GM19023 (cell line): ENCODE results near the gene TGIF1.

ENCODE experiments used
- ATAC-seq: cut with Tn5 transposase; IDR thresholded peaks from one replicate; pipeline ENCODE4 v1.9.1; 2021; ENCODE audit warnings: mild to moderate bottlenecking, moderate library complexity; ENCODE audit not compliant: unreplicated experiment

Gene TGIF1

GRCh38 chr18:3429121-3429520 lies 20.9 kb upstream of the TGIF1 start:
- no peak for ATAC-seq

- no peak for ATAC-seq
Observed at GRCh38 chr18:3434685-3435084, 15.3 kb upstream of the TGIF1 start.

GRCh38 chr18:3440341-3440740 lies 9.6 kb upstream of the TGIF1 start:
- no peak for ATAC-seq

DNA sequence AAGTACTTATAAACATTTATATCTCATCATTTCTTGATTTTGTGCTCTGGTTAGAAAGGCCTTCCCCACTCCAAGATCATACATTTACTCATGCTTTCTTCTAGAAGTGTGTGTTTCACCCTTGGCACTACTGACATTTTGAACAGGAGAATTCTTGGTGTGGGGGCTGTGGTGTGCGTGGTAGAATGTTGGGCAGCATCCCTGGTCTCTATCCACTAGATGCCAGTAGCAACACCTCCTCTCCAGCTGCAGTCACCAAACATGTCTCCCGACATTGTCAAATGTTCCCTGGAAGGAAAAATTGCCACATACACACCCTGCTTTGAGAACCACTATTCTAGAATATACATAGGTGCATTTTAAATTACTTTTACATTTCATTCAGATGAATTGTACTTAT lies 8.7 kb upstream of the TGIF1 start:
- no peak for ATAC-seq

- no peak for ATAC-seq
Observed at GRCh38 chr18:3442919-3443318, 7.1 kb upstream of the TGIF1 start.

DNA sequence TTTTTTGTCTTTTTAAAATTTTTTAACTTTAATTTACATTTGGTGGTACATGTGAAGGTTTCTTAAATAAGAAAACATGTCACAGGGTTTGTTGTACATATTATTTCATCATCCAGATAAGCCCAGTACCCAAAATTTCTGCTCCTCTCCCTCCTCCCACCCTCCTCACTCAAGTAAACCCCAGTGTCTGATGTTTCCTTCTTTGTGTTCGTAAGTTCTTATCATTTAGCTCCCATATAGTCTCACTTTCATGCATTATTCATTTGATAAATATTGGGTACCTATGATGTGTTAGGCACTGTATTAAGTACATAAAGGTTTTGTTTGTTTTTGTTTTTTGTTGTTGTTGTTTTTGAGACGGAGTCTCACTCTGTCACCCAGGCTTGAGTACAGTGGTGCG lies 5.7 kb upstream of the TGIF1 start:
- ATAC-seq = no peak

- no peak for ATAC-seq
Observed at GRCh38 chr18:3444954-3445353, 5.0 kb upstream of the TGIF1 start.

DNA sequence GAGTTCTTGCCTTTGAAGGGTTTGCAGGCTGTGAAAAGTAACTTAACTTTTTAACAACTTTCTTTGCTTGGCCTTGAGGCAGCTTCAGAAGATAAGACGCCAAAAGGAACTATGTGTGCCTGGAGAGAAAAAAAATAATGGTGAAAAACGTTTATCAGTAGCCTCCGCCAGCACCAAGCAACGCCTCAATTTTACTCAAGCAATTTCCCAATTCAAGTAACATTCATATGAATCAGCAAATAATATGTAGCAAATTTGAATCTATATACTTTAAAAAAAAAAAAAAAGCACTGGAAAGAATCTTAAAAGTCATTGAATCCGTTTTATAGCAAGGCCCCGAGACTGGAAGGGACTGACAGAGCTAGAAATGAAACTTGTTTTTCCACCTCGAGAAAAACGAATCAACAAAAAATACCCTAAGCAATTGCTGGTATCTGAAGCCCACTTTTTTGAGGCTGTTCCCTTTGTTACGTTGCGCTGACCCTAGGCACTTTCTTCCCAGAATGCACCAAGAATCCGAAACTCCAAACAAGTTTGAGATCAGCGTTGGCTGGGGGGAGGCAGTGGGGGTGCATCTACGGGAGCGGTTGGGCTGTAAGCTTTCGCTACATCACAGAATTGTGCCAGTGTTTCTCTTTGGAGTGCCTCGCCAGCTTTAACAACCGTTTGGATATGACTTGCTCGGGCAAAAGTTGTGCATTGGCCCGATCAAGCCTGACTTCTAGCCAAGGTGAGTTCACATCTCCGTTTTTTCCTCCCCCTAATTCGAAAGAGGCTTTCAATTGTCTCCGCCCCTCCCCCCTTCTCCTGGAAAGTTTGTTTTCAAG lies 2.7 kb upstream of the TGIF1 start:
- no peak for ATAC-seq

- ATAC-seq = peak; percentile 71
Observed at GRCh38 chr18:3447895-3448837, 1.8 kb upstream of the TGIF1 start.

DNA sequence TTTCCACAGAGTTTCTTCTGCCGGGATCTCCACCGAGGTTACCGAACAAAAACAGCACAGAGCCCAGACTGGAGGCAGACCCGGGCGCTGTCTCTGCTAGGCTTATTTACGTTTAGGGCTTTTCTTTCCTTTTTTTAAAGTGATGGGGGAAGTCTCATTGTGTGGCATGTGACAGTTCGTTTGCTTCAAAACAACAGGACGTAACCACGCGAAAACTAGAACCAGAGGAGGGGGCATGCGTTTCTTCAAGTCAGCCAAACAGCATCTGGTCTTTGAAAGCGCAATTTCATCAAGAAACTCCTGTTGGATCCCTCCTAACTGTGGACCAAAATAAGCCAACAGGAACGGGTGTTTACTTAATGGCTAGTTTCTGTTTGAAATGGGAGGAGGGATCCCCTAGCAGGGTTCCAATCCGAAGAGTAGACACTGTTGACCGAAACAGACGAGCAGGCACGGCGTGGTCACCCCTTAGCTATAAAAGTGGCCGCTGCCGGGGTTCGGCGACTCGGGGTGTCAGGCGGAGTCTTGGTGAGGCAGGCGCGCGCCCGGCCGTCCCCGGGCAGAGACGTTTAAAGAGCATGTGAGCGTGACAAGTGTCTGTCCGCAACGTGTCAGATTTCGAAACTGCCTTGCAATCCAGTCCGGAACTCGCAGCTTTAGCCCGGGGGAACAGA lies 997 bp upstream of the TGIF1 start:
- peak; percentile 42 for ATAC-seq

DNA sequence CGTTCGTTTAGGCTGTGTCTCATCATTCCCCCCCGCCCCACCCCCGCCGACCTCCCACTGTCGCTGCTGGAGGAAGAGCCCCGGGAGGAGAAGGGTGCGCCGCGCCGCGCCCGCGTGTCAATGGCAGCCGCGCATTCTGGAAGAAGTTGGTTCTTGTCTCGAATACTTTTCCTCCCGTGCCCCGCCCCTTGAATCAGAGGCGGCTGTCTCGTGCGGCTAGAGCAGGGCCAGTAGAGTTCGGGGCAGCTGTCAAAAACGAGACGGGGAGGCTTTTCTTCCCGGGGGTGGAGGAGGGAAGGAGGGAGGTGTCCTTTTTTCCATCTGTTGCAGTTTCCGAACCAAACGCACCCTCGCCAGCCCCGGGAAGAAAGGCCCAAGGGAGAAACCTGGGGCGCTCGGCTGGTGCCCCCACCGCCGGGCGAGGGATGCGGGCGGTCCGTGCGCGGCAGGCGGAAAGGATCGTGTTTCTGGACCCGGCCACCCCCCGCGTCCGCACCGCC lies 410 bp upstream of the TGIF1 start:
- peak; percentile 9 for ATAC-seq

DNA sequence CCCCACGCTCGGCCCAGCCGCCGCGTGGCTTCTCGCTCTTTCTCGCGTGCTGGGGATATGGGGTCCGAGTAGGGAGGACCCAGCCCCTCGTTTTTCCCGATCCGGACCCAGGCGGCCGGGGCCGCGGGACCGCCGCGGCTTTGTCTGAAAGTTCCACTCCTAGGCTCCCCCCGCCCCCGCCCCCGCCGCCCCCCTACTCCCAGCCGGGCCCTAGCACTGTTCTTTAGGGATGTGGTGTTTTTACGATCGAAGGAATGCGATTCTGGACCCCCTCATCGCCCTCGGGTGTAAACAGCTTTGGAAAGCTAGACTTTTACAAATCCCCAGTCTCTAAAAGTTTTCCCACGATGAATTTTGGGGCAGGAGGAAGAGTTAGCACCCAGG lies 819 bp downstream of the TGIF1 start:
- ATAC-seq = no peak

DNA sequence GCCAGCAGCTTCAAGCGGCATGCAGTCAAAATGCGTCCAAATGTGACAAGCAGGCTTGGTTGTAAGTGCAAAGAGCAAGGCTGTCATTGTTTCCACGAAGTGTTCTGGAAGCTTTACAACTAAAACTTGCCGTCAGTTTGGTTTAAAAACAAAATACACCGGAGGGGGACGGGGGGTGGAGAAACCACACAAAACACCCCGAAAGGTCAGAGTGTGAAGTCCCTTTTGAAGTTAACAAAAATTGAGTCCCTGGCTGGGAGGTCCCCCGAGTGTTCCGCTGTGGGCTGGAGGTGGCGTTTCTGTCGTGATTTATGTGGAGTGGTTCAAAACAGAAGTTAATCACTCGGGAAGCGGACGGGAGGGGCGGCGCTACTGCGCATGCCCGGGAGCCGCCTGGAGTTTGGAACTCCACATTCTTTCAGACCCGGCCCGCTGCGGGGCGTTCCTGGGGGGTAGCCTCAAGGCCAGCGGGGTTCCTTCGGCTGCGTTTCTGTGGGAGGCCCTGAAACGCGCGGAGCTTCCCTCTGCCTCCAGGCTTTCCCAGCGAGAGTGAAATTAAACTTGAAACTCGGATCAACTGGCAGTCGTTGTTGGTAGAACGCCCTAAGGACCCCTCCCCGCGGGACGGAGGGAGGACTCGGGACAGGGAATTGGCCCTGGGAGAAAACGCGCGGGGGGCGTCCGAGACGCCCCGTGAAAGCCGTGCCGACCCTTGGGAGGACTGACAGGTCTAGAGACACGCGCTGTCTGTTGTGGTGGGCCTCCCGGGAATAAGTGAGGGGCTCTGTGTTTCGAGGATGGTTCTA lies 1.4 kb downstream of the TGIF1 start:
- no peak for ATAC-seq

DNA sequence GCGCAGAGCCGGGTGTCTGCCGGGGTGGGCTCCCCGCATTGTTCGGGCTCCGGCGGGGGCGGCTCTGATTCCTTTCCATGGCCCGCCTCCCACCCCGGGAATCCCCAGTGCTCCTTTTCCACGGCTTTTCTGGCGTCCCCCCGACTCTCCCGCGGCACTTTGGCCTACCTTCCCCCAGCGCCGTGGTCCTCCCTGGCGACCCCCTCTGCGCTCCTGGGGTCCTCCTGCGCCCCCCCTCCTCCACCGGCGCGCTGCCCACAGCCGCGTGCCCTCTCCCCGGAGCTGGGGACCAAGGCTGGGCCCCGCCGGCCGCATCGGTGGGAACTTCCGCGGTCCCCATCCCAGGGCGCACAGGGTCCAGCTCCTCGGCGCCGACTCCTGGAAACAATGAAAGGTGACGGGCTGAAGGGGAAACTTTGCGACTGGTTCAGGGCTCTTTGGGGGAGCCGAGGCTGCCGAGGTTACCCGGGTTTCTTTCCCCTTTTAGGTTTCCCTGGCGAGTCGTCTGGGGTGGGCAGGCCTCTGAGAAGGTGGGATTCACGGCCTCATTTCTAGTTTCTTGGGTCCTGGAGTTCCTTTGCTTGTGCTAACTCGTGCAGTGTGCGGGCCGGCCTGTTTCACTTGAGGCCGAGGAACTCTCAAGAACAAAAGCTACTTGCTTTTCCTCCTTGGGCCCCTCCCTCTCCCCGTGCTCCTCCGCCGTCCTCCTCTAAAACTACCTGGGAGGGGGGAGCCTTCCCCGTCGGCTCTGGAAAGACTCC lies 2.2 kb downstream of the TGIF1 start:
- no peak for ATAC-seq

DNA sequence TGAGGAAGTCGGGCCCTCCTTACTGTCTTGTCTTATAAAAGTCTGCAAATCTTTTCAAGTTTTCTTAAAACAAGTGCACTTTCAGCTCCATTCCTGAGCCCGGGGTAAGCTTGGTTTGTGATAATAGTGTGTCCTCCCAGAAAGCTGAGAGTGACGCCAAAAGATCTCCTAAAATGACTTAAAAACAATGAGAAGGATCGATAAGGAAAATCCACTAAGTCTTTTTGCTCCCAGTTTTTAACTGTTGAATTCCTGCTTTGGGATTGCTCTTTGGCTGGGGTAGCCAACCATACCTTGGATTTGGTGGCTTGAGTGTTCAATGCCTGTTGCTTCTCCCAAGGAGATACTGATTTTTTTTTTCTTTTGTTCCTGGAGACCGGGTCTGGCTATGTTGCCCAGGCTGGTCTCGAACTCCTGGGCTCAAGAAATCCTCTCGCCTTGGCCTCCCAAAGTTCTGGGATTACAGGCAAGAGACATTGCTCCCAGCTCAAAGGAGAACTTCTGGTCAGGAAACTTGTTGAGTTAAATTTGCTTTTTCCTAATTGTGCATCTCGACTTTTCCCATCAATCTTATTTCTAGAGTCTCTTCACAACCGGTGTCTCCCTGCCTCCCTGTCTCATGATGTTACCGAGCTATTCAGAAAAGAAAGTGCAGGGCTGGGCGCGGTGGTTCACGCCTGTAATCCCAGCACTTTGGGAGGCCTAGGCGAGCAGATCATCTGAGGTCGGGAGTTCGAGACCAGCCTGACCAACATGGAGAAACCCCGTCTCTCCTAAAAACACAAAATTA lies 3.0 kb downstream of the TGIF1 start:
- ATAC-seq = no peak

- ATAC-seq = no peak
Observed at GRCh38 chr18:3453540-3454364, 3.8 kb downstream of the TGIF1 start.

- no peak for ATAC-seq
Observed at GRCh38 chr18:3454365-3455089, 4.6 kb downstream of the TGIF1 start.
